Kidney glomerular epithelial cell (primary cell): Measurements from ENCODE around the gene HLX.

ENCODE experiments used
- DNase-seq: peaks from one replicate; lab custom pipeline; 2025; lab: John Stamatoyannopoulos, UW

Gene HLX

GRCh38 chr1:220879076-220879508 lies at the start of gene HLX:
HLX (plus strand) TSS chr1:220879443; CDS start chr1:220879858, 415 bp downstream.
- peak; percentile 64 for DNase-seq

GRCh38 chr1:220833436-220833835 lies 45.8 kb upstream of the HLX start:
- no peak for DNase-seq

- no peak for DNase-seq
Observed at GRCh38 chr1:220834155-220834870, 44.9 kb upstream of the HLX start.

GRCh38 chr1:220838578-220838977 lies 40.7 kb upstream of the HLX start:
- no peak for DNase-seq

- DNase-seq: no peak
Observed at GRCh38 chr1:220839474-220839873, 39.8 kb upstream of the HLX start.

- no peak for DNase-seq
Observed at GRCh38 chr1:220841293-220841692, 38.0 kb upstream of the HLX start.

GRCh38 chr1:220843481-220844011 lies 35.7 kb upstream of the HLX start:
- no peak for DNase-seq

GRCh38 chr1:220852408-220852807 lies 26.8 kb upstream of the HLX start:
- DNase-seq: no peak

- DNase-seq: no peak
Observed at GRCh38 chr1:220872296-220872695, 6.9 kb upstream of the HLX start.

GRCh38 chr1:220873087-220873486 lies 6.2 kb upstream of the HLX start:
- DNase-seq: no peak

GRCh38 chr1:220873868-220874655 lies 5.2 kb upstream of the HLX start:
- peak; percentile 25 for DNase-seq

- DNase-seq: no peak
Observed at GRCh38 chr1:220875260-220875659, 4.0 kb upstream of the HLX start.

GRCh38 chr1:220876511-220877376 lies 2.5 kb upstream of the HLX start:
- DNase-seq: no peak

- no peak for DNase-seq
Observed at GRCh38 chr1:220877377-220878095, 1.7 kb upstream of the HLX start.

- DNase-seq: no peak
Observed at GRCh38 chr1:220878191-220879075, 810 bp upstream of the HLX start.

- peak; percentile 54 for DNase-seq
Observed at GRCh38 chr1:220879509-220880361, 492 bp downstream of the HLX start.

- DNase-seq: no peak
Observed at GRCh38 chr1:220880362-220880670, 1.1 kb downstream of the HLX start.

- DNase-seq: peak; percentile 32
Observed at GRCh38 chr1:220880726-220881506, 1.7 kb downstream of the HLX start.
